22Rv1 (cell line): ENCODE data around the gene FAM184A.

ENCODE experiments used
- CTCF ChIP-seq: fragments of 450-650 bp; IDR thresholded peaks from 2 replicates; pipeline ENCODE4 v1.5.1; 2017; ENCODE audit warnings: mild to moderate bottlenecking
- ZFX ChIP-seq: fragments of 450-650 bp; IDR thresholded peaks from 2 replicates; pipeline ENCODE4 v1.6.1; 2017; ENCODE audit warnings: antibody characterized with exemption, borderline replicate concordance

- TF ChIP-seq CTCF (no peak), ZFX (no peak)
Measured at GRCh38 chr6:119043783-119044182, 34.7 kb downstream of the FAM184A start.
